GM04503 (cell line): ENCODE results near the gene IRF2BPL.
A peak's percentile ranks its signal among the peaks of the same experiment; 100 is the strongest.

ENCODE experiments used
- DNase-seq: peaks from one replicate; pipeline ENCODE4 v3.0.0-alpha.2; 2012; ENCODE audit warnings: low read depth

The IRF2BPL gene

GRCh38 chr14:76985540-76986230 is 42.8 kb downstream of the IRF2BPL start:
- no peak for DNase-seq

- DNase-seq: peak; percentile 39
These were observed 43.6 kb downstream of the IRF2BPL start for GRCh38 chr14:76984787-76985375.

GRCh38 chr14:76984297-76984696 is 44.2 kb downstream of the IRF2BPL start:
- DNase-seq: no peak

- no peak for DNase-seq
These were observed 46.8 kb downstream of the IRF2BPL start for GRCh38 chr14:76981670-76982069.

GRCh38 chr14:76977793-76978720 is 50.5 kb downstream of the IRF2BPL start:
- DNase-seq: no peak

GRCh38 chr14:76976240-76977005 is 52.1 kb downstream of the IRF2BPL start:
- no peak for DNase-seq

GRCh38 chr14:76975812-76976211 is 52.7 kb downstream of the IRF2BPL start:
- no peak for DNase-seq

- no peak for DNase-seq
These were observed 53.5 kb downstream of the IRF2BPL start for GRCh38 chr14:76975051-76975450.
